Ovary (tissue), 9 donors: ENCODE data around the gene CHD5. TPM values are rescaled to one million over a fixed set of nuclear protein-coding genes. Genes with fewer than 3 reads are reported as not detected.

Experiments used
- DNase-seq, 5 donors: peaks; one replicate each; pipeline ENCODE4 v3.0.0-alpha.2; 2019 to 2020
- H3K27ac ChIP-seq, 2 donors: fragments of 200-600 bp; one replicate each; pipeline versions ENCODE4 v1.5.1 to v1.8.0; 2019 to 2022
- H3K27me3 ChIP-seq: fragments of 200-600 bp; one replicate; pipeline ENCODE4 v1.8.0; 2022
- H3K36me3 ChIP-seq: fragments of 200-600 bp; sonication (generic); one replicate; pipeline ENCODE4 v1.5.1; 2019
- H3K4me1 ChIP-seq: one replicate; pipeline ENCODE4 v1.8.1; 2013; ENCODE audit warnings: mild to moderate bottlenecking, moderate library complexity; ENCODE audit not compliant: insufficient read depth
- H3K4me3 ChIP-seq: fragments of 200-600 bp; sonication (generic); one replicate; pipeline ENCODE4 v1.5.1; 2017
- H3K9me3 ChIP-seq, 2 donors: fragments of 200-600 bp in 1 of 2; sonication (generic) in 1 of 2; one replicate each; pipeline versions ENCODE4 v1.5.1 to v1.8.1; 2013 to 2019; ENCODE audit warnings: mild to moderate bottlenecking in 1 of 2, moderate library complexity in 1 of 2
- EP300 ChIP-seq: sonication (generic); formaldehyde crosslinking; IDR thresholded peaks from one replicate; pipeline ENCODE4 v1.6.1; 2017; ENCODE audit warnings: antibody characterized with exemption
- POLR2A ChIP-seq: fragments of 450-650 bp; IDR thresholded peaks from one replicate; pipeline ENCODE4 v1.6.1; 2017; ENCODE audit warnings: antibody characterized with exemption, mild to moderate bottlenecking, moderate library complexity
- WGBS, 3 donors: extraction: QIAGEN DNeasy Blood & Tissue Kit in 1 of 3; methylation state at CpG; one replicate each; pipeline versions ENCODE4 v1.1.5 to v1.1.7; 2013 to 2017; 5-methylcytosine and 5-hydroxymethylcytosine counted together
- intact Hi-C, 4 donors: fragments of 100-400 bp; cut with DNase I; formaldehyde crosslinking; loops; one replicate each; pipeline versions ENCODE4 v1.11.0 to v1.15.1; 2022 to 2023
- polyA plus RNA-seq, 2 donors: library from polyadenylated mRNA; stranded (reverse); fragments of 200-250 nt in 1 of 2; fragments of 350-450 nt in 1 of 2; fragmentation: Illumina TruSeq in 1 of 2; extraction: RNeasy Lipid Tissue Mini Kit (QIAGEN cat#74804) in 1 of 2; gene quantifications; one replicate each; pipeline ENCODE4 v1.2.3, GENCODE V29; 2013 to 2014
- total RNA-seq, 7 donors: library from RNA; depleted of rRNA in 2 of 7; stranded (reverse); fragments of >200 nt in 2 of 7; fragmentation: NEBNext Ultra II Directional in 3 of 7; extraction: Animal tissue kit (Norgen Biotek cat#: 25700) in 3 of 7; gene quantifications; one replicate each; pipeline versions ENCODE4 v1.1.0 to v1.2.4, GENCODE V29; 2016 to 2023
- TF ChIP-seq, protein P1 (sequence below), 3 donors: fragments of 450-650 bp in 2 of 3; fragments of 200-600 bp in 1 of 3; IDR thresholded peaks; one replicate each; pipeline versions ENCODE4 v1.5.1 to v1.8.0; 2016 to 2022; ENCODE audit warnings: antibody characterized with exemption in 3 of 3, mild to moderate bottlenecking in 1 of 3
- donor health status: DM: no; HTN: no; CAD: no; lungs with moderate emphysema.
- donor health status: DM: no; HTN: no; CAD: no.
- donor health status: Bipolar disorder and iron deficiency.
- donor health status: DM: yes; HTN: yes; CAD: no.
- donor health status: DM: no; HTN: no; CAD: no.
- donor health status: DM: yes; HTN: yes; CAD: no.

Gene CHD5
- total and polyA plus RNA-seq, 9 donors, result under 0.01 to 0.54 (median 0.23) TPM

- no peaks in the 10 kb centered on the region for H3K27me3 ChIP-seq
- DNase-seq, result no peak
- intact Hi-C loops, result no loop called here
- no peak overlapping the region for H3K27ac ChIP-seq
- no peaks in the 10 kb centered on the region for H3K36me3 ChIP-seq
- WGBS, 3 donors, result 62 to 80% (median 74%) methylated on average over 2 of the region's 2 CpGs
- no peak overlapping the region for H3K4me3 ChIP-seq
- H3K9me3 ChIP-seq, result no peaks in the 10 kb centered on the region
- no peaks in the 10 kb centered on the region for H3K4me1 ChIP-seq
- TF ChIP-seq, protein P1, sequence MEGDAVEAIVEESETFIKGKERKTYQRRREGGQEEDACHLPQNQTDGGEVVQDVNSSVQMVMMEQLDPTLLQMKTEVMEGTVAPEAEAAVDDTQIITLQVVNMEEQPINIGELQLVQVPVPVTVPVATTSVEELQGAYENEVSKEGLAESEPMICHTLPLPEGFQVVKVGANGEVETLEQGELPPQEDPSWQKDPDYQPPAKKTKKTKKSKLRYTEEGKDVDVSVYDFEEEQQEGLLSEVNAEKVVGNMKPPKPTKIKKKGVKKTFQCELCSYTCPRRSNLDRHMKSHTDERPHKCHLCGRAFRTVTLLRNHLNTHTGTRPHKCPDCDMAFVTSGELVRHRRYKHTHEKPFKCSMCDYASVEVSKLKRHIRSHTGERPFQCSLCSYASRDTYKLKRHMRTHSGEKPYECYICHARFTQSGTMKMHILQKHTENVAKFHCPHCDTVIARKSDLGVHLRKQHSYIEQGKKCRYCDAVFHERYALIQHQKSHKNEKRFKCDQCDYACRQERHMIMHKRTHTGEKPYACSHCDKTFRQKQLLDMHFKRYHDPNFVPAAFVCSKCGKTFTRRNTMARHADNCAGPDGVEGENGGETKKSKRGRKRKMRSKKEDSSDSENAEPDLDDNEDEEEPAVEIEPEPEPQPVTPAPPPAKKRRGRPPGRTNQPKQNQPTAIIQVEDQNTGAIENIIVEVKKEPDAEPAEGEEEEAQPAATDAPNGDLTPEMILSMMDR (IDR thresholded peaks at IDR 0.05), result no peak
- TF ChIP-seq POLR2A (no peak), EP300 (no peak)
Measured at GRCh38 chr1:6145396-6145750, 34.7 kb downstream of the CHD5 start.

DNA sequence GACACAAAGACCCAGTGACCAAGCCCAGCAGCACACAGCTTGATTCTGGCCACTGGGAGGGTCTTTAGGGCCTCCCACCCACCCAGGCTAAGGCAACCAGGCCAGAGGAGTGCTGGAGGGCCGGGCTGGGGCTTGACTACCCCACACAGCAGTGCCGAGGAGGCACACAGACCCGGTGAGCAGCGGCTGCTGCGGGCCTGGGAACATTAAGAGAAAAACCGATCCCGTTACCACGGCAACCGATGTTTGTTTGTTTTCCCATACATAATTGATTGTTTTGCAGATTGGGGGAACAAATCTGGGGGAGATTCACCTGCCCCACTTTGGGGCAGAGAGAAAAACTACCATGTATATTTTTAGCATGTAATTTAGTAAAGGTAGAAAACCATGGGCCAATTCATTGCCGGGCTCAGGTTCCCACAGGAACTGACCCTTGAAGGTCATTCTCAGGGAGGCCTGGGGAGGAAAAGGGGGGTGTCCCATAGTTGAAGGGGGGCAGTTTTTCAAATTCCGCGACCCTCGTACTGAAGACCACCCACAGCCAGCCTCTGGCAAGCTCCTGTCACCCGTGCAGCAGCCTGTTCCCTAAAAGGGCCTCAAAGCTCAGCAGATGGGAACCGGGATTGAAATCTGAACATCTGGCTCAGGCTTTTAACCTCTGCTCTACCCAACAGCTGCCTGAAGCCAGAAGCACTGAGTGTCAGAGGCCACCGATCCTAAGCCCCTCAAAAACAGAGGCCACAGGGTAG, 35.3 kb downstream of the CHD5 start:
- no peak for TF ChIP-seq POLR2A
- TF ChIP-seq, protein P1 (IDR thresholded peaks at IDR 0.05), result no peak
- no peak for TF ChIP-seq EP300
- intact Hi-C loops, result no loop called here

GRCh38 chr1:6144175-6144574, 35.9 kb downstream of the CHD5 start:
- Histone ChIP-seq H3K36me3 (no peaks in the 10 kb centered on the region), H3K4me1 (no peaks in the 10 kb centered on the region), H3K9me3 (no peaks in the 10 kb centered on the region), H3K27me3 (no peaks in the 10 kb centered on the region), H3K27ac (no peak overlapping the region), H3K4me3 (no peak overlapping the region)
- DNase-seq, result no peak
- intact Hi-C loops, result no loop called here
- 79 to 84% (median 83%) methylated on average over 7 of the region's 7 CpGs for WGBS, 3 donors
- TF ChIP-seq, protein P1 (IDR thresholded peaks at IDR 0.05), result no peak
- TF ChIP-seq POLR2A (no peak), EP300 (no peak)

More for the DNA sequence above, 35.3 kb downstream of the CHD5 start:
- no peak for DNase-seq
- H3K27ac ChIP-seq, result no peak overlapping the region
- 42 to 50% (median 45%) methylated on average over 16 of the region's 16 CpGs for WGBS, 3 donors
- no peaks in the 10 kb centered on the region for H3K36me3 ChIP-seq
- no peak overlapping the region for H3K4me3 ChIP-seq
- no peaks in the 10 kb centered on the region for H3K9me3 ChIP-seq
- no peaks in the 10 kb centered on the region for H3K4me1 ChIP-seq
- H3K27me3 ChIP-seq, result no peaks in the 10 kb centered on the region

- DNase-seq, result no peak
- Histone ChIP-seq H3K9me3 (no peaks in the 10 kb centered on the region), H3K27me3 (no peaks in the 10 kb centered on the region), H3K4me3 (no peak overlapping the region), H3K27ac (no peak overlapping the region), H3K36me3 (no peaks in the 10 kb centered on the region), H3K4me1 (no peaks in the 10 kb centered on the region)
- intact Hi-C loops, result no loop called here
- 90 to 98% (median 93%) methylated on average over 2 to 4 of the region's 4 CpGs for WGBS, 3 donors
- TF ChIP-seq EP300, result no peak
- no peak for TF ChIP-seq POLR2A
- TF ChIP-seq, protein P1 (IDR thresholded peaks at IDR 0.05), result no peak
Measured at GRCh38 chr1:6143395-6143794, 36.7 kb downstream of the CHD5 start.
